CD4-positive, alpha-beta T cell treated with Interleukin-17A for 4 hours (primary cell): ENCODE measurements around the gene ZC3H7B.
"Not testable (repeated sequence)": the region's sequence is repeated elsewhere in the genome, so short reads cannot be mapped to it uniquely, and the experiment has no call there.

Experiments
- DNase-seq: peaks from one replicate; pipeline ENCODE4 v3.0.0-alpha.2; 2020; ENCODE audit warnings: mixed read lengths

ZC3H7B gene

GRCh38 chr22:41394012-41394356, 92.7 kb downstream of the ZC3H7B start:
- DNase-seq: no peak

GRCh38 chr22:41395531-41396240, 94.4 kb downstream of the ZC3H7B start:
- no peak for DNase-seq

GRCh38 chr22:41397143-41397811, 96.0 kb downstream of the ZC3H7B start:
- DNase-seq: no peak

- DNase-seq: no peak
These were observed 97.6 kb downstream of the ZC3H7B start for GRCh38 chr22:41398921-41399320.

- no peak for DNase-seq
These were observed 100.7 kb downstream of the ZC3H7B start for GRCh38 chr22:41401781-41402648.

GRCh38 chr22:41402851-41403250, 101.5 kb downstream of the ZC3H7B start:
- not testable (repeated sequence) for DNase-seq

GRCh38 chr22:41403532-41404318, 102.4 kb downstream of the ZC3H7B start:
- peak; percentile 87 for DNase-seq

- no peak for DNase-seq
These were observed 104.3 kb downstream of the ZC3H7B start for GRCh38 chr22:41405588-41405987.

GRCh38 chr22:41406410-41406809, 105.1 kb downstream of the ZC3H7B start:
- no peak for DNase-seq

- DNase-seq: no peak
These were observed 106.1 kb downstream of the ZC3H7B start for GRCh38 chr22:41407433-41407832.

GRCh38 chr22:41408665-41409064, 107.3 kb downstream of the ZC3H7B start:
- DNase-seq: no peak
